Panc1 (cell line): Measurements from ENCODE around the gene PDSS1. TPM values are rescaled to one million over a fixed set of nuclear protein-coding genes. Genes with fewer than 3 reads are reported as not detected.
"Not testable (repeated sequence)": the region's sequence is repeated elsewhere in the genome, so short reads cannot be mapped to it uniquely, and the experiment has no call there.

ENCODE experiments used
- ATAC-seq: fragments of 200-7000 bp; cut with Tn5 transposase; 2 replicates; pipeline ENCODE4 v1.9.1; 2020; ENCODE audit warnings: mild to moderate bottlenecking, moderate library complexity
- BruUV-seq: library from RNA; stranded (reverse); fragments of 400-500 nt; replicated peaks from 2 replicates; lab custom pipeline; 2021; lab: Mats Ljungman, UMichigan
- CTCF ChIA-PET: fragments of 300-600 bp; sonication (Branson Sonifier 250); formaldehyde crosslinking; loops from one replicate; lab custom pipeline; 2022; ENCODE audit warnings: antibody characterized with exemption; lab: Charles Lee
- POLR2A ChIA-PET: fragments of 300-600 bp; sonication (Branson Sonifier 250); formaldehyde crosslinking; loops from one replicate; lab custom pipeline; 2022; ENCODE audit warnings: antibody characterized with exemption; lab: Charles Lee
- DNase-seq: peaks from one replicate; pipeline ENCODE4 v3.0.0-alpha.2; 2010; ENCODE audit warnings: low read depth, low spot score
- H3K27ac ChIP-seq: 2 replicates; pipeline ENCODE4 v1.5.1; 2011; ENCODE audit warnings: mild to moderate bottlenecking, low read length, inconsistent platforms
- H3K27me3 ChIP-seq: fragments of 200-500 bp; sonication (Bioruptor generic); 2 replicates; pipeline ENCODE4 v1.6.0; 2014; ENCODE audit warnings: low read length, inconsistent platforms; ENCODE audit not compliant: control insufficient read depth, insufficient read depth
- H3K36me3 ChIP-seq: fragments of 200-500 bp; sonication (Bioruptor generic); 2 replicates; pipeline ENCODE4 v1.5.1; 2014; ENCODE audit warnings: inconsistent platforms, mild to moderate bottlenecking, low read length, moderate library complexity; ENCODE audit not compliant: control insufficient read depth, insufficient read depth
- H3K4me1 ChIP-seq: 2 replicates; pipeline ENCODE4 v1.5.1; 2011; ENCODE audit warnings: inconsistent platforms, mild to moderate bottlenecking, low read length, moderate library complexity; ENCODE audit not compliant: control insufficient read depth, insufficient read depth
- H3K4me3 ChIP-seq, 2 experiments: 2 replicates each; pipeline ENCODE4 v1.5.1; 2011 to 2012; ENCODE audit warnings: low read depth in 2 of 2, low read length in 2 of 2, mild to moderate bottlenecking in 2 of 2, inconsistent platforms in 1 of 2, moderate library complexity in 1 of 2
- H3K9me3 ChIP-seq: fragments of 200-500 bp; sonication (Bioruptor generic); 2 replicates; pipeline ENCODE4 v1.5.1; 2014; ENCODE audit warnings: low read depth, mild to moderate bottlenecking, inconsistent platforms, low read length, moderate library complexity; ENCODE audit not compliant: control insufficient read depth, insufficient read depth
- CTCF ChIP-seq: fragments of 450-650 bp; IDR thresholded peaks from 2 replicates; pipeline ENCODE4 v1.5.1; 2017; ENCODE audit warnings: mild to moderate bottlenecking
- POLR2AphosphoS5 ChIP-seq: IDR thresholded peaks from 2 replicates; pipeline ENCODE4 v1.6.1; 2012; ENCODE audit warnings: mild to moderate bottlenecking, low read depth, low read length, moderate library complexity
- REST ChIP-seq, 2 experiments: IDR thresholded peaks; 2 replicates each; pipeline ENCODE4 v1.6.1; 2011 to 2012; ENCODE audit warnings: low read depth in 2 of 2, control low read depth in 1 of 2, low read length in 1 of 2, mild to moderate bottlenecking in 1 of 2, moderate library complexity in 1 of 2; ENCODE audit not compliant: insufficient read depth in 1 of 2
- SIN3A ChIP-seq: IDR thresholded peaks from 2 replicates; pipeline ENCODE4 v1.6.1; 2012; ENCODE audit warnings: low read depth, mild to moderate bottlenecking, low read length, moderate library complexity, borderline replicate concordance; ENCODE audit not compliant: insufficient read depth
- TCF7L2 ChIP-seq: IDR thresholded peaks from 2 replicates; pipeline ENCODE4 v1.6.1; 2011; ENCODE audit warnings: mild to moderate bottlenecking, low read depth, low read length, inconsistent platforms
- in situ Hi-C: cut with HindIII; loops from 2 replicates; pipeline ENCODE4 v1.10.0; 2016; ENCODE audit warnings: low sequenced_read_pairs, low pct_unique_long_range_greater_than_20kb
- intact Hi-C: fragments of 100-400 bp; cut with micrococcal nuclease; formaldehyde crosslinking; loops from one replicate; pipeline ENCODE4 v1.10.0; 2022; ENCODE audit not compliant: unreplicated experiment
- total RNA-seq: library from RNA; stranded (reverse); gene quantifications from one replicate; pipeline ENCODE4 v1.2.1, GENCODE V29; 2021; ENCODE audit not compliant: unreplicated experiment

Gene PDSS1
- total RNA-seq, 1 experiment from 2014 or later: 7.1 TPM

DNA sequence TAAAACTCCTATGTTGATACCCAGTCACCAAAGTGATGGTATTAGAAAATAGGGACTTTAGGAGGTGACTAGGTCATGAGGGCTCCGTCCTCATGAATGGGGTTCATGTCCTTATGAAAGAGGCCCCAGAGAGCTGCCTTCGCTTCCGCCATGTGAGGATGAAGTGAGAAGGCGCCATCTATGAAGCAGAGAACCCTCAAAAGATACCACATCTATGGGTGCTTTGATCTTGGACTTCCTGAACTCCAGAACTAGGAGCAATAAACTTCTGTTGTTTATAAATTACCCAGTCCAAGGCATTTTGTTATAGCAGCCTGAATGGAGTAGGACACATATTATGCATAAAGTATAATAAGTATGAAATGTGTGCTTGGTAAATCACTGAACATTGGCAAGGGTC lies 8.1 kb upstream of the PDSS1 start:
- H3K27me3 ChIP-seq: no peaks in the 10 kb centered on the region
- ATAC-seq (no peak), DNase-seq (no peak)
- TF ChIP-seq CTCF (no peak), REST (IDR thresholded peaks at IDR 0.05; ENCODE audit: insufficient read depth in 1 of 2, low read depth in 2 of 2, low read length in 1 of 2) (no peak), POLR2AphosphoS5 (no peak), TCF7L2 (no peak), SIN3A (no peak)
- no peaks in the 10 kb centered on the region for H3K36me3 ChIP-seq
- H3K9me3 ChIP-seq: no peaks in the 10 kb centered on the region
- no TSS peak for BruUV-seq
- in situ Hi-C loops: no loop called here
- CTCF ChIA-PET: no interaction called here
- H3K27ac ChIP-seq: no peak overlapping the region
- no peaks in the 10 kb centered on the region for H3K4me1 ChIP-seq
- H3K4me3 ChIP-seq: no peak overlapping the region
- intact Hi-C loops: no loop called here
- POLR2A ChIA-PET: no interaction called here

DNA sequence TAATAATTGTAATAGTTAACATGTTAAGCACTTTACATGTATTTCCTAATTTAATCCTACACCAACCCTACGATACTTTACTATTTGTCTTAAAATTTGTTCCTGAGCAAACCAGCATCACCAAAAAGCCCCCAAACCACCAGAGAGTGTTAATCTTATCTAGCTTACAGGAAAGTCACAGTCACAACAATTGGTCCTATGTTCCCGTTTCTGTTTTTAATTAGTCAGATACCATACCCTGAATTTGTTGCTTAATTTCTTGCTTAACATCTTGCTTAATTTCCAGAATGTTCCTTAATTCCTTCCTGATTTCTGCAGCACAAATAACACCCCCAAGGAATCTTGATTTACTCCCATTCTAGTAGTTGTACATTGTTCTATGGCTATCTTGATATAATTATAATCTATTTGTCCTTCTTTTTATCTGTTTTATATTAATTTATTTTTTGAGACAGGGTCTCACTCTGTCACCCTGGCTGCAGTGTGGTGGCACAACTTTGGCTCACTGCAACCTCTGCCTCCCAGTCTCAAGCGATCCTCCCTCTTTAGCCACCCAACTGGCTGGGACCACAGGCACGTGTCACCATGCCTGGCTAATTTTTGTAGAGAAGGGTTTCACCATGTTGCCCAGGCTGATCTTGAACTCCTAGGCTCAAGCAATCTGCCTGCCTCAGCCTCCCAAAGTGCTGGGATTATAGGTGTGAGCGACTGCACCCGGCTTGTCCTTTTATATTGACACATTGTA lies 6.6 kb upstream of the PDSS1 start:
- H3K9me3 ChIP-seq: no peaks in the 10 kb centered on the region
- CTCF ChIA-PET: no interaction called here
- no peak overlapping the region for H3K4me3 ChIP-seq
- H3K27me3 ChIP-seq: no peaks in the 10 kb centered on the region
- TF ChIP-seq TCF7L2 (no peak), CTCF (no peak), POLR2AphosphoS5 (no peak), REST (IDR thresholded peaks at IDR 0.05; ENCODE audit: insufficient read depth in 1 of 2, low read depth in 2 of 2, low read length in 1 of 2) (no peak), SIN3A (no peak)
- DNase-seq (no peak), ATAC-seq (no peak)
- POLR2A ChIA-PET: no interaction called here
- in situ Hi-C loops: no loop called here
- H3K36me3 ChIP-seq: no peaks in the 10 kb centered on the region
- H3K4me1 ChIP-seq: no peaks in the 10 kb centered on the region
- H3K27ac ChIP-seq: no peak overlapping the region
- no TSS peak for BruUV-seq
- intact Hi-C loops: no loop called here

- H3K9me3 ChIP-seq, H3K27ac ChIP-seq, H3K4me1 ChIP-seq, H3K4me3 ChIP-seq, BruUV-seq, ATAC-seq, H3K36me3 ChIP-seq, POLR2A ChIA-PET, intact Hi-C loops, CTCF ChIA-PET, H3K27me3 ChIP-seq, DNase-seq, in situ Hi-C loops: not testable (repeated sequence)
These were observed 3.0 kb upstream of the PDSS1 start for GRCh38 chr10:26694536-26694935.
